ENCODE measurements around the gene DNASE1L1.
A peak's percentile ranks its signal among the peaks of the same experiment; 100 is the strongest.

DNA sequence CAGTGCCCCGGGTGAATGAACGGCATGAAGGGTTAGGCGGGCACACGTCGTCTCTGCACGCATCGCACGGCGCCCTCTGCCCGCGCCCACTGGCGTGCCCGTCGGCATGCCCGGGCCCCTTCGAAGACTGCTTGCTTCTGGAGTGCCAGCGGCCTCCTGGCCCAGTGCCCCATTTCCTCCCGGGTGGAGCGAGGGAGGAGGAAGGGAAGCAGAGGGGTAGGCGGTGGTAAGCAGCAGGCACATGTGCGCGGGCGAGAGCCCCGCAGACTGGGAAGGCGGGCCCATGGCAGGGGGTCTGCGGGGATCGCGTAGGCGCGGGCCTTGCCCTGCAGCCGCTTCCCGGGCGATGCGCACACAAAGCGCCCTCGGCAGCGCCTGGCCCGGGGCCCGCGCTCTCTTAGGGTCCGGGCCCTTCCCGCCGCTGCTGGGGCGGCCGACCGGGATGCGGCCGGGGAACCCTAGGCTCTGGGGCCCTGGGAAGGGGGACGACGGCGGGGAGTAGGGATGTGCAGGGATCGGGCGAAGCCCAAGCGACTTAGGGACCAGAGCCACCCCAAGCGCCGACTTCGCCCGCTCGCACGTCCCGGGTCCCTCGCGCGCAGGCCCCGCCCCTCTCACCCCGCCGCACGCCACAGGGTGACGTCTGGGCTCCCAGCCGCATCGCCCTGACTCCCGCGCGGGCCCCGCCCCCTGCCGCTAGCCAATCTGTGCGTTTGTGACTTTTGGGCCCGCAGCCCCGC lies 30.8 kb downstream of the DNASE1L1 start:
- TF ChIP-seq, protein P1, sequence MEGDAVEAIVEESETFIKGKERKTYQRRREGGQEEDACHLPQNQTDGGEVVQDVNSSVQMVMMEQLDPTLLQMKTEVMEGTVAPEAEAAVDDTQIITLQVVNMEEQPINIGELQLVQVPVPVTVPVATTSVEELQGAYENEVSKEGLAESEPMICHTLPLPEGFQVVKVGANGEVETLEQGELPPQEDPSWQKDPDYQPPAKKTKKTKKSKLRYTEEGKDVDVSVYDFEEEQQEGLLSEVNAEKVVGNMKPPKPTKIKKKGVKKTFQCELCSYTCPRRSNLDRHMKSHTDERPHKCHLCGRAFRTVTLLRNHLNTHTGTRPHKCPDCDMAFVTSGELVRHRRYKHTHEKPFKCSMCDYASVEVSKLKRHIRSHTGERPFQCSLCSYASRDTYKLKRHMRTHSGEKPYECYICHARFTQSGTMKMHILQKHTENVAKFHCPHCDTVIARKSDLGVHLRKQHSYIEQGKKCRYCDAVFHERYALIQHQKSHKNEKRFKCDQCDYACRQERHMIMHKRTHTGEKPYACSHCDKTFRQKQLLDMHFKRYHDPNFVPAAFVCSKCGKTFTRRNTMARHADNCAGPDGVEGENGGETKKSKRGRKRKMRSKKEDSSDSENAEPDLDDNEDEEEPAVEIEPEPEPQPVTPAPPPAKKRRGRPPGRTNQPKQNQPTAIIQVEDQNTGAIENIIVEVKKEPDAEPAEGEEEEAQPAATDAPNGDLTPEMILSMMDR (conservative IDR thresholded peaks at IDR 0.05; ENCODE audit: low read depth, low read length), result 0 out of 2 replicates have a peak, but pooled peaks have one; percentile 19
- no peak for TF ChIP-seq EZH2 (IDR thresholded peaks at IDR 0.05; ENCODE audit: borderline replicate concordance, low read depth, low read length, poor library complexity, severe bottlenecking)

Measured in A673 (cell line).